IPS DF 6.9 (cell line): ENCODE measurements around the gene VPS11.

Experiments used
- DNase-seq: peaks from one replicate; pipeline ENCODE4 v3.0.0-alpha.2; 2013; ENCODE audit warnings: low read depth, low spot score
- H3K27ac ChIP-seq: one replicate; pipeline ENCODE4 v1.5.1; 2013; ENCODE audit warnings: low read length, control low read depth
- H3K27me3 ChIP-seq: 2 replicates; pipeline ENCODE4 v1.6.1; 2013; ENCODE audit warnings: mild to moderate bottlenecking, low read length; ENCODE audit not compliant: control insufficient read depth, insufficient read depth
- H3K36me3 ChIP-seq: 2 replicates; pipeline ENCODE4 v1.6.1; 2013; ENCODE audit warnings: low read length; ENCODE audit not compliant: control insufficient read depth, insufficient read depth
- H3K4me1 ChIP-seq: 2 replicates; pipeline ENCODE4 v1.6.1; 2013; ENCODE audit warnings: low read length; ENCODE audit not compliant: control insufficient read depth, insufficient read depth
- H3K4me3 ChIP-seq: 2 replicates; pipeline ENCODE4 v1.5.1; 2013; ENCODE audit warnings: mild to moderate bottlenecking, low read length
- H3K9me3 ChIP-seq: 2 replicates; pipeline ENCODE4 v1.6.1; 2013; ENCODE audit warnings: low read length, inconsistent platforms; ENCODE audit not compliant: control insufficient read depth, insufficient read depth
- WGBS: extraction: QIAGEN DNeasy Blood & Tissue Kit; methylation state at CpG from one replicate; pipeline ENCODE4 v1.1.7; 2013; ENCODE audit warnings: mixed read lengths, missing lambda C conversion rate; ENCODE audit not compliant: insufficient read length, insufficient coverage; 5-methylcytosine and 5-hydroxymethylcytosine counted together

Gene VPS11

GRCh38 chr11:119078675-119079420 is 11.2 kb downstream of the VPS11 start:
- no peak for DNase-seq
- Histone ChIP-seq H3K36me3 (peaks cover 34% of the 10 kb centered on the region), H3K9me3 (no peaks in the 10 kb centered on the region), H3K27ac (no peak overlapping the region), H3K4me1 (no peaks in the 10 kb centered on the region), H3K4me3 (no peak overlapping the region), H3K27me3 (no peaks in the 10 kb centered on the region)
- WGBS: no CpG with 5 or more reads among the region's 19 CpGs

GRCh38 chr11:119081682-119082260 is 14.2 kb downstream of the VPS11 start:
- H3K9me3 ChIP-seq: no peaks in the 10 kb centered on the region
- DNase-seq: no peak
- no peak overlapping the region for H3K4me3 ChIP-seq
- H3K27me3 ChIP-seq: no peaks in the 10 kb centered on the region
- peaks cover 31% of the 10 kb centered on the region for H3K36me3 ChIP-seq
- no CpG with 5 or more reads among the region's 7 CpGs for WGBS
- no peaks in the 10 kb centered on the region for H3K4me1 ChIP-seq
- no peak overlapping the region for H3K27ac ChIP-seq

GRCh38 chr11:119084663-119085436 is 17.2 kb downstream of the VPS11 start, which contains the start of gene HMBS:
Gene HMBS, plus strand, starts transcription at chr11:119084881. Its CDS starts 153 bp downstream, at chr11:119085034.
- peak; percentile 91 for DNase-seq
- H3K9me3 ChIP-seq: no peaks in the 10 kb centered on the region
- H3K4me3 ChIP-seq: peak within 1 kb of the TSS; percentile 90
- no CpG with 5 or more reads among the region's 45 CpGs for WGBS
- peaks cover 12% of the 10 kb centered on the region; the same call in 1 of the 2 replicates for H3K36me3 ChIP-seq
- no peaks in the 10 kb centered on the region for H3K27me3 ChIP-seq
- no peak within 1 kb of the TSS for H3K27ac ChIP-seq
- no peaks in the 10 kb centered on the region for H3K4me1 ChIP-seq

GRCh38 chr11:119085437-119085847 is 17.8 kb downstream of the VPS11 start:
- Histone ChIP-seq H3K9me3 (no peaks in the 10 kb centered on the region), H3K27me3 (no peaks in the 10 kb centered on the region), H3K36me3 (peaks cover 12% of the 10 kb centered on the region; the same call in 1 of the 2 replicates), H3K27ac (no peak overlapping the region), H3K4me3 (peak overlapping the region; percentile 90; the same call in 1 of the 2 replicates), H3K4me1 (no peaks in the 10 kb centered on the region)
- DNase-seq: no peak
- no CpG with 5 or more reads among the region's 13 CpGs for WGBS

- Histone ChIP-seq H3K9me3 (no peaks in the 10 kb centered on the region), H3K4me1 (no peaks in the 10 kb centered on the region), H3K27ac (no peak overlapping the region), H3K36me3 (peaks cover 7% of the 10 kb centered on the region; the same call in 1 of the 2 replicates), H3K27me3 (no peaks in the 10 kb centered on the region), H3K4me3 (no peak overlapping the region)
- WGBS: no CpG with 5 or more reads among the region's 6 CpGs
- DNase-seq: no peak
Measured at GRCh38 chr11:119087123-119087522, 19.5 kb downstream of the VPS11 start.

GRCh38 chr11:119087747-119088241 is 20.2 kb downstream of the VPS11 start:
- no peak overlapping the region for H3K27ac ChIP-seq
- H3K36me3 ChIP-seq: peaks cover 12% of the 10 kb centered on the region
- H3K4me1 ChIP-seq: peaks cover 1% of the 10 kb centered on the region; the same call in 1 of the 2 replicates
- no peak for DNase-seq
- H3K27me3 ChIP-seq: no peaks in the 10 kb centered on the region
- no peak overlapping the region for H3K4me3 ChIP-seq
- H3K9me3 ChIP-seq: no peaks in the 10 kb centered on the region
- WGBS: no CpG with 5 or more reads among the region's 2 CpGs

GRCh38 chr11:119088406-119088805 is 20.8 kb downstream of the VPS11 start:
- H3K27ac ChIP-seq: no peak overlapping the region
- H3K9me3 ChIP-seq: no peaks in the 10 kb centered on the region
- WGBS: no CpG with 5 or more reads among the region's 9 CpGs
- H3K4me3 ChIP-seq: no peak overlapping the region
- peaks cover 17% of the 10 kb centered on the region for H3K36me3 ChIP-seq
- H3K4me1 ChIP-seq: peaks cover 2% of the 10 kb centered on the region; the same call in 1 of the 2 replicates
- no peak for DNase-seq
- H3K27me3 ChIP-seq: no peaks in the 10 kb centered on the region

- WGBS: no CpG with 5 or more reads among the region's 1 CpG
- Histone ChIP-seq H3K36me3 (peaks cover 17% of the 10 kb centered on the region), H3K4me3 (no peak overlapping the region), H3K27ac (no peak overlapping the region), H3K4me1 (peaks cover 2% of the 10 kb centered on the region; the same call in 1 of the 2 replicates), H3K27me3 (no peaks in the 10 kb centered on the region), H3K9me3 (no peaks in the 10 kb centered on the region)
- no peak for DNase-seq
Measured at GRCh38 chr11:119089319-119089718, 21.7 kb downstream of the VPS11 start.

- Histone ChIP-seq H3K36me3 (peaks cover 17% of the 10 kb centered on the region), H3K27me3 (no peaks in the 10 kb centered on the region), H3K4me1 (peaks cover 2% of the 10 kb centered on the region; the same call in 1 of the 2 replicates), H3K9me3 (no peaks in the 10 kb centered on the region), H3K4me3 (no peak overlapping the region), H3K27ac (no peak overlapping the region)
- DNase-seq: no peak
- WGBS: no CpG with 5 or more reads among the region's 9 CpGs
Measured at GRCh38 chr11:119091178-119091577, 23.6 kb downstream of the VPS11 start.
